Spleen (tissue), 7 donors: ENCODE results near the gene MDGA2.

ENCODE experiments used
- CTCF ChIP-seq, 11 experiments: fragments of 200-600 bp in 7 of 11; fragments of 450-650 bp in 4 of 11; sonication (generic) in 4 of 11; IDR thresholded peaks in 8 of 11; conservative IDR thresholded peaks in 3 of 11; 1 replicate in 7 of 11; 2 replicates in 4 of 11; pipeline versions ENCODE4 v1.4.0 to v1.8.0; 2016 to 2021; ENCODE audit warnings: antibody characterized with exemption in 11 of 11, inconsistent platforms in 4 of 11, mild to moderate bottlenecking in 1 of 11
- POLR2A ChIP-seq, 3 donors: fragments of 450-650 bp; IDR thresholded peaks; one replicate each; pipeline ENCODE4 v1.5.1; 2017; ENCODE audit warnings: antibody characterized with exemption in 3 of 3, mild to moderate bottlenecking in 1 of 3
- POLR2AphosphoS5 ChIP-seq, 3 donors: sonication (generic); formaldehyde crosslinking; IDR thresholded peaks; one replicate each; pipeline ENCODE4 v1.5.1; 2017; ENCODE audit warnings: antibody characterized with exemption in 3 of 3
- donor health status: DM: no; HTN: no; CAD: no; lungs with moderate emphysema.
- donor health status: DM: no; HTN: no; CAD: no.
- donor health status: DM: no; HTN: no; CAD: no.

GRCh38 chr14:47195582-47195981 lies 479.8 kb downstream of the MDGA2 start:
- TF ChIP-seq CTCF (IDR thresholded peaks at IDR 0.05 in 8 of 11, conservative IDR thresholded peaks at IDR 0.05 in 3 of 11) (no peak), POLR2A (IDR thresholded peaks at IDR 0.05) (no peak), POLR2AphosphoS5 (IDR thresholded peaks at IDR 0.05) (no peak)
